Subcutaneous adipose tissue (tissue), 4 donors: ENCODE measurements around the gene MAST2. TPM values are rescaled to one million over a fixed set of nuclear protein-coding genes. Genes with fewer than 3 reads are reported as not detected.

Experiments used
- CTCF ChIP-seq: fragments of 450-650 bp; IDR thresholded peaks from one replicate; pipeline ENCODE4 v1.5.1; 2016; ENCODE audit warnings: low read depth, mild to moderate bottlenecking, control low read depth, antibody characterized with exemption, moderate library complexity
- total RNA-seq, 4 donors: library from RNA; depleted of rRNA; stranded (reverse); fragments of >200 nt; gene quantifications; one replicate each; pipeline ENCODE4 v1.1.0, GENCODE V29; 2016

The MAST2 gene
- total RNA-seq, 4 donors from 2014 or later, result 13.4 to 23.3 (median 18.2) TPM

GRCh38 chr1:45973121-45973520 lies 169.7 kb downstream of the MAST2 start:
- TF ChIP-seq CTCF, result no peak

- TF ChIP-seq CTCF, result no peak
These were observed 171.3 kb downstream of the MAST2 start for GRCh38 chr1:45974541-45975269.

GRCh38 chr1:45976623-45977022 lies 173.2 kb downstream of the MAST2 start:
- TF ChIP-seq CTCF, result no peak

- no peak for TF ChIP-seq CTCF
These were observed 175.8 kb downstream of the MAST2 start for GRCh38 chr1:45979074-45979777.

- no peak for TF ChIP-seq CTCF
These were observed 176.4 kb downstream of the MAST2 start for GRCh38 chr1:45979778-45980176.

GRCh38 chr1:45982359-45982758 lies 178.9 kb downstream of the MAST2 start:
- no peak for TF ChIP-seq CTCF

- TF ChIP-seq CTCF, result no peak
These were observed 180.6 kb downstream of the MAST2 start for GRCh38 chr1:45983967-45984366.
